ENCODE data around the gene SPTLC3.
A peak's percentile ranks its signal among the peaks of the same experiment; 100 is the strongest.

DNA sequence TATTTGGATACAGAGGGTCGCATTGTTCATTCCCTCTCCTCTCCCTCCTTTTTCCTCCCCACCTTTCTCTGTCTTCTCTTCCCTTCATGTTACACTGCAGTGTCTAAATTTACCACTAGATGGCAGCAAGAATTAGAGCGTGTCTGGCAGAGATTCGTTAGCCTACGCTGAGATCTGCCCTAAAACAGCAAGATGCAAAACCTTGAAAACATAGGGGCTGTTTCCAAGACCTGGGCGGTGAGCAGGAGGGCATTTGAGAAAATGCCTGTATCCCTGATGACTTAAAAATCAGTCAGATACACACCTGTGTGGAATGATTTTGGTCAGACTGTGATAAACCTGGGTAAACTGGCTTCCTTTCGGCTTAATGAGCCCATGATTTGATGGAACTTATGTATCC is 110.8 kb downstream of the SPTLC3 start:
- TF ChIP-seq, protein P1, sequence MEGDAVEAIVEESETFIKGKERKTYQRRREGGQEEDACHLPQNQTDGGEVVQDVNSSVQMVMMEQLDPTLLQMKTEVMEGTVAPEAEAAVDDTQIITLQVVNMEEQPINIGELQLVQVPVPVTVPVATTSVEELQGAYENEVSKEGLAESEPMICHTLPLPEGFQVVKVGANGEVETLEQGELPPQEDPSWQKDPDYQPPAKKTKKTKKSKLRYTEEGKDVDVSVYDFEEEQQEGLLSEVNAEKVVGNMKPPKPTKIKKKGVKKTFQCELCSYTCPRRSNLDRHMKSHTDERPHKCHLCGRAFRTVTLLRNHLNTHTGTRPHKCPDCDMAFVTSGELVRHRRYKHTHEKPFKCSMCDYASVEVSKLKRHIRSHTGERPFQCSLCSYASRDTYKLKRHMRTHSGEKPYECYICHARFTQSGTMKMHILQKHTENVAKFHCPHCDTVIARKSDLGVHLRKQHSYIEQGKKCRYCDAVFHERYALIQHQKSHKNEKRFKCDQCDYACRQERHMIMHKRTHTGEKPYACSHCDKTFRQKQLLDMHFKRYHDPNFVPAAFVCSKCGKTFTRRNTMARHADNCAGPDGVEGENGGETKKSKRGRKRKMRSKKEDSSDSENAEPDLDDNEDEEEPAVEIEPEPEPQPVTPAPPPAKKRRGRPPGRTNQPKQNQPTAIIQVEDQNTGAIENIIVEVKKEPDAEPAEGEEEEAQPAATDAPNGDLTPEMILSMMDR (IDR thresholded peaks at IDR 0.05): peak; percentile 67 to 89 (median 84)
- no peak for TF ChIP-seq POLR2A (IDR thresholded peaks at IDR 0.05)

Measured in adrenal gland (tissue), 5 donors.